PC-3 (cell line): Measurements from ENCODE around the gene PLEKHA6.

Experiments
- EZH2 ChIP-seq: fragments of 300-600 bp; sonication (generic); IDR thresholded peaks from one replicate; pipeline ENCODE4 v1.6.1; 2017; ENCODE audit warnings: antibody characterized with exemption, mild to moderate bottlenecking, low read length; ENCODE audit not compliant: unreplicated experiment
- EZH2phosphoT487 ChIP-seq: fragments of 300-600 bp; sonication (generic); IDR thresholded peaks from 2 replicates; pipeline ENCODE4 v1.6.1; 2018; ENCODE audit warnings: mild to moderate bottlenecking, antibody characterized with exemption, low read length, borderline replicate concordance
- TF ChIP-seq, protein P1 (sequence below): fragments of 300-600 bp; sonication (generic); conservative IDR thresholded peaks from 2 replicates; pipeline ENCODE4 v1.5.1; 2017; ENCODE audit warnings: antibody characterized with exemption, low read depth, mild to moderate bottlenecking, low read length

DNA sequence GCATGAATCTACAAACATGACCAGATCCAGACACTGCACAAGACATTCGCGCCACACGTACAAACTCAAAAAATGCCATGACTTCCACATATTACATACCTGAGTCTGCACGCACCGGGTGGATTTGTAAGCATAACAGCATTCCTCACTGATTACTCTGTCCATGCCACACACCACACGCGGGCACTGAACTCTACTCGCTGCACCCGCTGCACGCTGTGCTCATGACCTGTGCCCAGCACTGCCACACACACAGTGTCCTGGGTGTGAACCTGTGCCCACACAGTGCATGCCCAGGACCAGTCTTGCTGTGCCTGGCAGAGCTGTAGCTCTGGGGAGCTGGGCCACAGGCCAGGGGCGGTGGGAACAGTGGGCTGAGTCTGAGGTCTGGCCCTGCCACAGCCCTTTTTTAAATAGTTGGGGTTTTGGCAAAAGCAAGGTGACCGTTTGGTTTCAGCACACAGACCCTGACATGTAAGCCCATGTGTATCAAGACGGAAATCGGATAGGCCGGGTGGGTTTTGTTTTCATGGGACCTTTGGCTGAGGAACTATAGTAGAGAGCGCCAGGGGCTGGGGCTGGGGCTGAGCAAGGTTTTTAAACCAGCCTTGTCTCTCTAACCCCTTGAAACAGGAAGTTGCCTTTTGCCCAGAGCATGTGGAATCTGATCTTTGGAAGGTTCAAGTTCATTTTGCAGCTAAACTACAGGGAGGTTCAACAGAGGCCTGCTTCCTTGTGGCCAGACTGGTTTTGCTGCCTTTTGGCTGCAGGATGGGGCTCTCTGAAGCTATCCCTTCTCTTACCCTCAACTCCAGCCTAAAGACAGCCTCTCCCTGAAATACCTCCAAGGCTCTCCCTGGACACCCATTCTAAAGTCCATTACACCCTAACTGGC is 133.6 kb downstream of the PLEKHA6 start:
- TF ChIP-seq, protein P1, sequence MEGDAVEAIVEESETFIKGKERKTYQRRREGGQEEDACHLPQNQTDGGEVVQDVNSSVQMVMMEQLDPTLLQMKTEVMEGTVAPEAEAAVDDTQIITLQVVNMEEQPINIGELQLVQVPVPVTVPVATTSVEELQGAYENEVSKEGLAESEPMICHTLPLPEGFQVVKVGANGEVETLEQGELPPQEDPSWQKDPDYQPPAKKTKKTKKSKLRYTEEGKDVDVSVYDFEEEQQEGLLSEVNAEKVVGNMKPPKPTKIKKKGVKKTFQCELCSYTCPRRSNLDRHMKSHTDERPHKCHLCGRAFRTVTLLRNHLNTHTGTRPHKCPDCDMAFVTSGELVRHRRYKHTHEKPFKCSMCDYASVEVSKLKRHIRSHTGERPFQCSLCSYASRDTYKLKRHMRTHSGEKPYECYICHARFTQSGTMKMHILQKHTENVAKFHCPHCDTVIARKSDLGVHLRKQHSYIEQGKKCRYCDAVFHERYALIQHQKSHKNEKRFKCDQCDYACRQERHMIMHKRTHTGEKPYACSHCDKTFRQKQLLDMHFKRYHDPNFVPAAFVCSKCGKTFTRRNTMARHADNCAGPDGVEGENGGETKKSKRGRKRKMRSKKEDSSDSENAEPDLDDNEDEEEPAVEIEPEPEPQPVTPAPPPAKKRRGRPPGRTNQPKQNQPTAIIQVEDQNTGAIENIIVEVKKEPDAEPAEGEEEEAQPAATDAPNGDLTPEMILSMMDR: no peak
- TF ChIP-seq EZH2: no peak
- no peak for TF ChIP-seq EZH2phosphoT487
